ENCODE data around the gene CCDC122.

The CCDC122 gene

GRCh38 chr13:43878892-43879754, at the start of gene CCDC122:
Gene CCDC122, minus strand, starts transcription at chr13:43879740. Its CDS starts 10,364 bp downstream, at chr13:43869376.
- peak within 1 kb of the TSS; percentile 82 for H3K4me3 Mint-ChIP-seq
- H3K9me3 Mint-ChIP-seq = no peaks in the 10 kb centered on the region
- peaks cover 47% of the 10 kb centered on the region for H3K27me3 Mint-ChIP-seq (ENCODE audit: low read depth)
- DNase-seq (ENCODE audit: low spot score) = peak; percentile 75
- H3K36me3 Mint-ChIP-seq (ENCODE audit: low read depth) = no peaks in the 10 kb centered on the region
- H3K4me1 Mint-ChIP-seq (ENCODE audit: low read depth) = peaks cover 9% of the 10 kb centered on the region
- peak within 1 kb of the TSS; percentile 57 for H3K27ac Mint-ChIP-seq

- Mint-ChIP-seq H3K36me3 (ENCODE audit: low read depth) (no peaks in the 10 kb centered on the region), H3K4me3 (no peak overlapping the region), H3K4me1 (ENCODE audit: low read depth) (no peaks in the 10 kb centered on the region), H3K27me3 (ENCODE audit: low read depth) (peaks cover 7% of the 10 kb centered on the region), H3K27ac (no peak overlapping the region), H3K9me3 (no peaks in the 10 kb centered on the region)
- no peak for DNase-seq (ENCODE audit: low spot score)
These were observed 45.2 kb upstream of the CCDC122 start for GRCh38 chr13:43924549-43925245.

GRCh38 chr13:43920965-43921674, 41.6 kb upstream of the CCDC122 start:
- no peak overlapping the region for H3K4me3 Mint-ChIP-seq
- peaks cover 17% of the 10 kb centered on the region for H3K27me3 Mint-ChIP-seq (ENCODE audit: low read depth)
- no peaks in the 10 kb centered on the region for H3K36me3 Mint-ChIP-seq (ENCODE audit: low read depth)
- H3K27ac Mint-ChIP-seq = no peak overlapping the region
- no peaks in the 10 kb centered on the region for H3K4me1 Mint-ChIP-seq (ENCODE audit: low read depth)
- no peaks in the 10 kb centered on the region for H3K9me3 Mint-ChIP-seq
- no peak for DNase-seq (ENCODE audit: low spot score)

GRCh38 chr13:43918636-43919035, 39.1 kb upstream of the CCDC122 start:
- H3K36me3 Mint-ChIP-seq (ENCODE audit: low read depth) = no peaks in the 10 kb centered on the region
- H3K27ac Mint-ChIP-seq = no peak overlapping the region
- H3K9me3 Mint-ChIP-seq = no peaks in the 10 kb centered on the region
- no peaks in the 10 kb centered on the region for H3K4me1 Mint-ChIP-seq (ENCODE audit: low read depth)
- H3K4me3 Mint-ChIP-seq = no peak overlapping the region
- DNase-seq (ENCODE audit: low spot score) = no peak
- H3K27me3 Mint-ChIP-seq (ENCODE audit: low read depth) = peaks cover 21% of the 10 kb centered on the region

GRCh38 chr13:43916828-43917227, 37.3 kb upstream of the CCDC122 start:
- DNase-seq (ENCODE audit: low spot score) = no peak
- H3K4me3 Mint-ChIP-seq = no peak overlapping the region
- H3K27ac Mint-ChIP-seq = no peak overlapping the region
- H3K9me3 Mint-ChIP-seq = no peaks in the 10 kb centered on the region
- no peaks in the 10 kb centered on the region for H3K4me1 Mint-ChIP-seq (ENCODE audit: low read depth)
- no peaks in the 10 kb centered on the region for H3K36me3 Mint-ChIP-seq (ENCODE audit: low read depth)
- H3K27me3 Mint-ChIP-seq (ENCODE audit: low read depth) = peaks cover 23% of the 10 kb centered on the region

- Mint-ChIP-seq H3K9me3 (no peaks in the 10 kb centered on the region), H3K27ac (no peak overlapping the region), H3K27me3 (ENCODE audit: low read depth) (peaks cover 19% of the 10 kb centered on the region), H3K4me3 (no peak overlapping the region), H3K36me3 (ENCODE audit: low read depth) (no peaks in the 10 kb centered on the region), H3K4me1 (ENCODE audit: low read depth) (no peaks in the 10 kb centered on the region)
- DNase-seq (ENCODE audit: low spot score) = no peak
These were observed 35.9 kb upstream of the CCDC122 start for GRCh38 chr13:43915451-43915850.

- no peaks in the 10 kb centered on the region for H3K4me1 Mint-ChIP-seq (ENCODE audit: low read depth)
- no peak for DNase-seq (ENCODE audit: low spot score)
- no peak overlapping the region for H3K4me3 Mint-ChIP-seq
These were observed 32.3 kb upstream of the CCDC122 start for GRCh38 chr13:43911871-43912270.

GRCh38 chr13:43911278-43911677, 31.7 kb upstream of the CCDC122 start:
- H3K4me3 Mint-ChIP-seq = no peak overlapping the region
- no peaks in the 10 kb centered on the region for H3K9me3 Mint-ChIP-seq
- no peak for DNase-seq (ENCODE audit: low spot score)
- H3K27me3 Mint-ChIP-seq (ENCODE audit: low read depth) = peaks cover 23% of the 10 kb centered on the region
- no peaks in the 10 kb centered on the region for H3K36me3 Mint-ChIP-seq (ENCODE audit: low read depth)
- no peaks in the 10 kb centered on the region for H3K4me1 Mint-ChIP-seq (ENCODE audit: low read depth)
- H3K27ac Mint-ChIP-seq = no peak overlapping the region

More at GRCh38 chr13:43911871-43912270, 32.3 kb upstream of the CCDC122 start:
- no peaks in the 10 kb centered on the region for H3K36me3 Mint-ChIP-seq (ENCODE audit: low read depth)
- no peak overlapping the region for H3K27ac Mint-ChIP-seq
- peaks cover 22% of the 10 kb centered on the region for H3K27me3 Mint-ChIP-seq (ENCODE audit: low read depth)
- no peaks in the 10 kb centered on the region for H3K9me3 Mint-ChIP-seq

- DNase-seq (ENCODE audit: low spot score) = no peak
- Mint-ChIP-seq H3K27ac (no peak overlapping the region), H3K36me3 (ENCODE audit: low read depth) (no peaks in the 10 kb centered on the region), H3K9me3 (no peaks in the 10 kb centered on the region), H3K27me3 (ENCODE audit: low read depth) (peaks cover 23% of the 10 kb centered on the region), H3K4me3 (no peak overlapping the region), H3K4me1 (ENCODE audit: low read depth) (no peaks in the 10 kb centered on the region)
These were observed 31.3 kb upstream of the CCDC122 start for GRCh38 chr13:43910856-43911255.

GRCh38 chr13:43908156-43909126, 28.9 kb upstream of the CCDC122 start:
- Mint-ChIP-seq H3K4me3 (no peak overlapping the region), H3K4me1 (ENCODE audit: low read depth) (no peaks in the 10 kb centered on the region), H3K36me3 (ENCODE audit: low read depth) (no peaks in the 10 kb centered on the region), H3K9me3 (no peaks in the 10 kb centered on the region), H3K27ac (no peak overlapping the region), H3K27me3 (ENCODE audit: low read depth) (peaks cover 22% of the 10 kb centered on the region)
- no peak for DNase-seq (ENCODE audit: low spot score)

GRCh38 chr13:43905435-43906031, 26.0 kb upstream of the CCDC122 start:
- H3K27me3 Mint-ChIP-seq (ENCODE audit: low read depth) = peaks cover 20% of the 10 kb centered on the region
- DNase-seq (ENCODE audit: low spot score) = peak; percentile 6

GRCh38 chr13:43895940-43896339, 16.4 kb upstream of the CCDC122 start:
- Mint-ChIP-seq H3K36me3 (ENCODE audit: low read depth) (no peaks in the 10 kb centered on the region), H3K9me3 (no peaks in the 10 kb centered on the region), H3K4me3 (no peak overlapping the region), H3K27me3 (ENCODE audit: low read depth) (peaks cover 6% of the 10 kb centered on the region), H3K4me1 (ENCODE audit: low read depth) (no peaks in the 10 kb centered on the region), H3K27ac (no peak overlapping the region)
- no peak for DNase-seq (ENCODE audit: low spot score)

More at GRCh38 chr13:43905435-43906031, 26.0 kb upstream of the CCDC122 start:
- no peak overlapping the region for H3K27ac Mint-ChIP-seq
- no peaks in the 10 kb centered on the region for H3K9me3 Mint-ChIP-seq
- H3K4me1 Mint-ChIP-seq (ENCODE audit: low read depth) = no peaks in the 10 kb centered on the region
- H3K4me3 Mint-ChIP-seq = no peak overlapping the region
- H3K36me3 Mint-ChIP-seq (ENCODE audit: low read depth) = no peaks in the 10 kb centered on the region

GRCh38 chr13:43894438-43894837, 14.9 kb upstream of the CCDC122 start:
- H3K9me3 Mint-ChIP-seq = no peaks in the 10 kb centered on the region
- peaks cover 6% of the 10 kb centered on the region for H3K27me3 Mint-ChIP-seq (ENCODE audit: low read depth)
- H3K27ac Mint-ChIP-seq = no peak overlapping the region

More at GRCh38 chr13:43894438-43894837, 14.9 kb upstream of the CCDC122 start:
- no peaks in the 10 kb centered on the region for H3K4me1 Mint-ChIP-seq (ENCODE audit: low read depth)
- no peaks in the 10 kb centered on the region for H3K36me3 Mint-ChIP-seq (ENCODE audit: low read depth)
- H3K4me3 Mint-ChIP-seq = no peak overlapping the region
- no peak for DNase-seq (ENCODE audit: low spot score)
